Posterior vena cava (tissue), 2 donors: Measurements from ENCODE around the gene ABCC5. TPM values are rescaled to one million over a fixed set of nuclear protein-coding genes. Genes with fewer than 3 reads are reported as not detected.

Experiments used
- DNase-seq: peaks from one replicate; pipeline ENCODE4 v3.0.0-alpha.2; 2020; ENCODE audit warnings: low spot score
- intact Hi-C, 2 donors: fragments of 100-400 bp; cut with DNase I; formaldehyde crosslinking; loops; one replicate each; pipeline versions ENCODE4 v1.14.1 to v1.14.2; 2022 to 2023
- microRNA-seq, 2 donors: library from miRNA; unstranded; fragments of <30 nt; microRNA quantifications; one replicate each; pipeline ENCODE4 v1.2.0, GENCODE V29; 2020 to 2021; ENCODE audit warnings: borderline microRNAs expressed in 2 of 2
- total RNA-seq, 2 donors: library from RNA; stranded (reverse); fragmentation: NEBNext Ultra II Directional; extraction: Animal tissue kit (Norgen Biotek cat#: 25700); gene quantifications; one replicate each; pipeline ENCODE4 v1.2.1, GENCODE V29; 2021
- donor health status: DM: yes; HTN: yes; CAD: no.
- donor health status: DM: yes; HTN: yes; CAD: no.

ABCC5 gene
- total RNA-seq, 2 donors from 2014 or later, result 17.5 to 20.0 TPM

- intact Hi-C loops, result no loop called here
- no peak for DNase-seq
Measured at GRCh38 chr3:183875411-183875810, 142.3 kb downstream of the ABCC5 start.

- no peak for DNase-seq
- intact Hi-C loops, result no loop called here
Measured at GRCh38 chr3:183873914-183874313, 143.8 kb downstream of the ABCC5 start.

GRCh38 chr3:183871541-183871940, 146.1 kb downstream of the ABCC5 start:
- intact Hi-C loops, result no loop called here
- no peak for DNase-seq

GRCh38 chr3:183870563-183870962, 147.1 kb downstream of the ABCC5 start:
- no peak for DNase-seq
- intact Hi-C loops, result no loop called here

Small RNAs within 50 kb of the gene (microRNA-seq; reads per million reads assigned to microRNA genes)
- 0 reads per million in 2 donors for gene MIR4448

Other genes with a start within 250 kb of the ABCC5 start
- 1 to 10 TPM in 1 of 2 donors, not detected in 1; 1.4 TPM for gene MAP6D1, start 192.3 kb downstream of the ABCC5 start, total RNA-seq
- gene PARL, start 133.0 kb downstream of the ABCC5 start, total RNA-seq, result 10 to 100 TPM; 57.8 to 60.7 TPM
- gene HTR3D, start 13.9 kb upstream of the ABCC5 start, total RNA-seq, result not detected
- gene HTR3C, start 35.2 kb upstream of the ABCC5 start, total RNA-seq, result not detected
- not detected for gene HTR3E, start 79.2 kb upstream of the ABCC5 start, total RNA-seq
- gene EIF2B5, start 117.5 kb upstream of the ABCC5 start, total RNA-seq, result 10 to 100 TPM; 23.3 to 26.4 TPM
- 10 to 100 TPM; 67.3 to 70.7 TPM for gene DVL3, start 137.5 kb upstream of the ABCC5 start, total RNA-seq
- 100 to 1,000 TPM; 324 to 365 TPM for gene AP2M1, start 157.0 kb upstream of the ABCC5 start, total RNA-seq
- gene ABCF3, start 168.3 kb upstream of the ABCC5 start, total RNA-seq, result 10 to 100 TPM; 38.9 to 48.8 TPM
- under 1 TPM in 1 of 2 donors, not detected in 1; 0.38 TPM for gene VWA5B2, start 211.7 kb upstream of the ABCC5 start, total RNA-seq
- gene ALG3, start 231.1 kb upstream of the ABCC5 start, total RNA-seq, result 10 to 100 TPM; 26.8 to 28.6 TPM
- 1 to 10 TPM; 1.3 to 2.5 TPM for gene EEF1AKMT4, start 231.8 kb upstream of the ABCC5 start, total RNA-seq
- gene CAMK2N2, start 243.7 kb upstream of the ABCC5 start, total RNA-seq, result under 1 TPM in 1 of 2 donors, not detected in 1; 0.24 TPM